ENCODE data around the gene BSPH1.
"Not testable (repeated sequence)": the region's sequence is repeated elsewhere in the genome, so short reads cannot be mapped to it uniquely, and the experiment has no call there.

- TF ChIP-seq REST, CTCF (tag by site-specific recombination; IDR thresholded peaks at IDR 0.05): not testable (repeated sequence)
Measured at GRCh38 chr19:47952132-47952531, 39.8 kb downstream of the BSPH1 start.
